ENCODE data around the gene CTDSP1. TPM values are rescaled to one million over a fixed set of nuclear protein-coding genes. Genes with fewer than 3 reads are reported as not detected.

Gene CTDSP1, protein sequence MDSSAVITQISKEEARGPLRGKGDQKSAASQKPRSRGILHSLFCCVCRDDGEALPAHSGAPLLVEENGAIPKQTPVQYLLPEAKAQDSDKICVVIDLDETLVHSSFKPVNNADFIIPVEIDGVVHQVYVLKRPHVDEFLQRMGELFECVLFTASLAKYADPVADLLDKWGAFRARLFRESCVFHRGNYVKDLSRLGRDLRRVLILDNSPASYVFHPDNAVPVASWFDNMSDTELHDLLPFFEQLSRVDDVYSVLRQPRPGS
- 31.9 and 48.1 TPM in 2 replicates for total RNA-seq (2012; rRNA removed)

DNA sequence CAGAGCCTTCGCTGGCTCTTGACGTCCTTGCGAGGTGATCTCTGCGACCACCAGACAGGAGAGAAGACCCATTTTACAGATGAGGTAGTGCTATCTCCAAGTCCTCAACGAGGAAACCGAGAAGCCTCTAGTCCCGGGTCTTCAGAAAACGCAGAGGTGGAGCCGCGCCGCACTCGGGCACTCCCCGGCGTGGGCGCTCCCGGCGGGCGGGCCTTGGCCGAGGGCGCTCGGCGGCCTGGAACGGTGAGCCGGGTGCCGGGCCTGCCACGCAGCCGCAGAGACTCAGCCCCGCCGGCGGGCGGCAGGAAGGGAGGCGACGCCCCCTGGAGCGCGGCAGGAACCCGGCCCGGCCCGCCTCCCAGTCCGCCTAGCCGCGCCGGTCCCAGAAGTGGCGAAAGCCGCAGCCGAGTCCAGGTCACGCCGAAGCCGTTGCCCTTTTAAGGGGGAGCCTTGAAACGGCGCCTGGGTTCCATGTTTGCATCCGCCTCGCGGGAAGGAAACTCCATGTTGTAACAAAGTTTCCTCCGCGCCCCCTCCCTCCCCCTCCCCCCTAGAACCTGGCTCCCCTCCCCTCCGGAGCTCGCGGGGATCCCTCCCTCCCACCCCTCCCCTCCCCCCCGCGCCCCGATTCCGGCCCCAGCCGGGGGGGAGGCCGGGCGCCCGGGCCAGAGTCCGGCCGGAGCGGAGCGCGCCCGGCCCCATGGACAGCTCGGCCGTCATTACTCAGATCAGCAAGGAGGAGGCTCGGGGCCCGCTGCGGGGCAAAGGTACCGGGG, at the start of gene CTDSP1:
Gene CTDSP1, plus strand, starts transcription at position 478 of the 776 bp plus-strand sequence. Its CDS starts 223 bp downstream, at position 701.
- H3K9me3 ChIP-seq (replicated peaks; ENCODE audit: low read length) = no peaks in the 10 kb centered on the region
- H3K4me1 ChIP-seq (ENCODE audit: control insufficient read depth, insufficient read depth, low read length) = peaks cover 44% of the 10 kb centered on the region
- peak within 1 kb of the TSS; percentile 92 for H3K9ac ChIP-seq (ENCODE audit: low read depth, low read length)
- peak within 1 kb of the TSS; percentile 93 for H3K4me2 ChIP-seq (ENCODE audit: low read length)
- H3K27me3 ChIP-seq (ENCODE audit: control insufficient read depth, insufficient read depth, low read length) = no peaks in the 10 kb centered on the region
- H3K36me3 ChIP-seq (ENCODE audit: insufficient read depth, low read length) = peaks cover 31% of the 10 kb centered on the region
- peak within 1 kb of the TSS; percentile 93 for H3K4me3 ChIP-seq (ENCODE audit: low read length)

DNA sequence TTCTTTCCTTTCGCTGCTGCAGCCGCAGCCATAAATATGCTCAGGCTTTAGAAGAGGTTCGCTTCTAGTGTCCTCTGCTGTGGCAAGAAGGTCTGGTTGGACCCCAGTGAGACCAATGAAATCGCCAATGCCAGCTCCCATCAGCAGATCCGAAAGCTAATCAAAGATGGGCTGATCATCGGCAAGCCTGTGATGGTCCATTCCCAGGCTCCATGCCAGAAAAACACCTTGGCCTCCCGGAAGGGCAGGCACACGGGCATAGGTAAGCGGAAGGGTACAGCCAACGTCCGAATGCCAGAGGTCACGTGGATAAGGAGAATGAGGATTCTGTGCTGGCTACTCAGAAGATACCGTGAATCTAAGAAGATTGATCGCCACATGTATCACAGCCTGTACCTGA, 45.6 kb upstream of the CTDSP1 start:
- H3K4me1 ChIP-seq (ENCODE audit: control insufficient read depth, insufficient read depth, low read length) = no peaks in the 10 kb centered on the region
- H3K9ac ChIP-seq (ENCODE audit: low read depth, low read length) = no peak overlapping the region
- no peaks in the 10 kb centered on the region for H3K27me3 ChIP-seq (ENCODE audit: control insufficient read depth, insufficient read depth, low read length)
- no peaks in the 10 kb centered on the region for H3K36me3 ChIP-seq (ENCODE audit: insufficient read depth, low read length)
- H3K4me2 ChIP-seq (ENCODE audit: low read length) = no peak overlapping the region
- H3K4me3 ChIP-seq (ENCODE audit: low read length) = no peak overlapping the region
- H3K9me3 ChIP-seq (replicated peaks; ENCODE audit: low read length) = no peaks in the 10 kb centered on the region

DNA sequence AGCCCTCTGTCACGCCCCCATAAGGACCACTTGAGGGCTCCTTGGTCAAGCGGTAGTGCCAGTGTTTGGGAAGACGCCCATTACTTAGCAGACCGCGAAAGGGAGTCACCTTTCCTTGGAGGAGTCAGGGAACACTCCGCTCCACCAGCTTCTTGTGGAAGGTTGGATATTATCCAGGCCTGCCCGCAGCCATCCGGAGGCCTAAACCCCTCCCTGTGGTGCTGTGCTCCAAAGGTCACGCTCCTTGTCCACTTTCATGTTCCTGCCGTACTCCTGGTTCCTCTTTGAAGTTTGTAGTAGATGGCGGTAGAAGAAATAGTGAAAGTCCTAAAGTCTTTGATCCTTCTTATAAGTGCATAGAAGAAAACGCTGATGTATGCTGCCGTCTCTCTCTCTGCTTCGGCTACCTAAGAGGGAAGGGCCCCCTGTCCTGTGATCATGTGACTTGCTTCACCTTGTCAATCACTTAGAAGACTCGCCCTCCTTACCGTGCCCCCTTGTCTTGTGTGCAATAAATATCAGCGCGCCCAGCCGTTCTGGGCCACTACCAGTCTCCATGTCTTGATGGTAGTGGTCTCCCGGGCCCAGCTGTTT, 44.7 kb upstream of the CTDSP1 start:
- Histone ChIP-seq H3K4me1 (ENCODE audit: control insufficient read depth, insufficient read depth, low read length) (no peaks in the 10 kb centered on the region), H3K4me3 (ENCODE audit: low read length) (no peak overlapping the region), H3K27me3 (ENCODE audit: control insufficient read depth, insufficient read depth, low read length) (no peaks in the 10 kb centered on the region), H3K9me3 (replicated peaks; ENCODE audit: low read length) (no peaks in the 10 kb centered on the region), H3K4me2 (ENCODE audit: low read length) (no peak overlapping the region), H3K36me3 (ENCODE audit: insufficient read depth, low read length) (no peaks in the 10 kb centered on the region), H3K9ac (ENCODE audit: low read depth, low read length) (no peak overlapping the region)

DNA sequence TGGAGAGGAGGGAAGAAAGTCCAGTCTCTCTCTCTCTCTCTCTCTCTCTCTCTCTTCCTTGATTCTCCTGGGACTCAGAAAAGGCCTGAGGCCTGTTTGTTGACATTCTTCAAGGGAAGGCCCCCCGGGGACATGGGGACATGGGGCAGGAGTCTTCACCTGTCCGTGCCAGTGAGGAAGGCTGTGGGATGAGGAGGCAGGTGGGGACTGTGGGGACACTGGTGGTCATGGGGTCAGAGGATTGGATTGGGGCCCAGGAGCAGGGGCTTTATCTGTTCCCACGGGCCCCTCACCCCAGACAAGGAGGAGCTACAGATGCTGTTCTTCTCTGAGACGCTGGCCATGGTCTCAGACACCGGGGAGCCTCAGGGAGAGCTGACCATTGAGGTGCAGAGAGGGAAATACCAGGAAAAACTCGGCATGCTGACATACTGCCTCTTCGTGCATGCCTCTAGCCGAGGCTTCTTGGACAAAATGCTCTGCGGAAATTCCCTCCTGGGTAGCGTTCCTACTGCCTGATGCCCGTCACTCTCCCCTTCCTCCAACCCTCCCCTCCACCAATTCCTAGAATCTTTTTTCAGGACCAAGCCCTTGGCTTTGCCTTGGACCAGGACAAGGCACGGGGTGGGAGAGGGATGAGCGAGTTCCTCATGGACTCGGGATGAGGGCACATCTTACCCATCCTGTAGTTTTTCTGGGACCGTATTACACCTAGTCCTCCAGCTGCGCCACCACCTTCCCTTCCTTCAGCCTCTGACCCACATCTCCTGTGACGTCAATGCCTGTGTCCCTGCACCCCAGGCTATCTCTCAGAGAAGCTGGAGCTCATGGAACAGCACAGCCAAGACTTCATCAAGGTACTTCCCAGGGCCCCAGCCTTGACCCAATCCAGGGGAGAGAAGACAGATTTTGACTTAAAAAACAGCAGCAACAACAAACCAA, 42.2 kb upstream of the CTDSP1 start:
- Histone ChIP-seq H3K4me1 (ENCODE audit: control insufficient read depth, insufficient read depth, low read length) (no peaks in the 10 kb centered on the region), H3K36me3 (ENCODE audit: insufficient read depth, low read length) (no peaks in the 10 kb centered on the region), H3K4me2 (ENCODE audit: low read length) (no peak overlapping the region), H3K9me3 (replicated peaks; ENCODE audit: low read length) (no peaks in the 10 kb centered on the region), H3K4me3 (ENCODE audit: low read length) (no peak overlapping the region), H3K27me3 (ENCODE audit: control insufficient read depth, insufficient read depth, low read length) (no peaks in the 10 kb centered on the region), H3K9ac (ENCODE audit: low read depth, low read length) (no peak overlapping the region)

DNA sequence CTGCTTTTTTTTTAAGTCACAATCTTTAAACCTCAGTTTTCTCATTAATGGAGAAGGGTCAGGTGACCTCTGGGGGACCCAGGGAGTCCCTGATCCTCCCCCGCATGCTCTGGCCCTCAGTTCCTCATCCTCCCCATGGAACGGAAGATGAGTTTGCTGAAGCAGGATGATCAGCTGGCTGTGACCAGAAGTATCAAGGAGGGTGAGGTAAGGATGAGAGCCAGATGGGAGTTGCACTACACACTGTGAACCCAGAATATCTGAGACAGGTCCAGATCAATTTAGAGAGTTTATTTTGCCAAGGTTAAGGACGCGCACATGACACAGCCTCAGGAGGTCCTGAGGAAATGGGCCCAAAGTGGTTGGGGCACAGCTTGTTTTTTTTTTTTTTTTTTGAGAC, 39.2 kb upstream of the CTDSP1 start:
- no peak overlapping the region for H3K9ac ChIP-seq (ENCODE audit: low read depth, low read length)
- H3K4me3 ChIP-seq (ENCODE audit: low read length) = no peak overlapping the region
- H3K27me3 ChIP-seq (ENCODE audit: control insufficient read depth, insufficient read depth, low read length) = peaks cover 10% of the 10 kb centered on the region
- no peaks in the 10 kb centered on the region for H3K4me1 ChIP-seq (ENCODE audit: control insufficient read depth, insufficient read depth, low read length)
- no peaks in the 10 kb centered on the region for H3K9me3 ChIP-seq (replicated peaks; ENCODE audit: low read length)
- H3K4me2 ChIP-seq (ENCODE audit: low read length) = no peak overlapping the region
- no peaks in the 10 kb centered on the region for H3K36me3 ChIP-seq (ENCODE audit: insufficient read depth, low read length)

DNA sequence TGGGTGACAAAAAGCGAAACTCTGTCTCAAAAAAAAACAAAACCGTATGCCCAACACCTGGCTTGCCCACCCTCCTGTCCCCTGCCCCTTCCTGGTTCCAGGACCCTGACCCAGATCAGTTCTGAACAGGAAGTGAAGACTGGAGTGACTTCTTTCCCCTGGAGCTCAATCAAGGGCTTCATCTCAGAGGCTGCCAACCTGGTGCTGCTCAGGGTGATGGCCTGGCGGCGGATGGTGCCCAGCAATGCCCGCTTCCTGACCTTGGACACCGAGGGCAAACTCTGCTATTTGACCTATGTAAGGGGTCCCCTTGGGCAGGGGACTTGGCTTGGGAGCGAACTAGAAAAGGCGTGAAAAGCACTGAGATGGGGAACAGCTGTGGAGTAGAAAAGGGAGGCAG, 37.1 kb upstream of the CTDSP1 start:
- no peak overlapping the region for H3K9ac ChIP-seq (ENCODE audit: low read depth, low read length)
- H3K4me1 ChIP-seq (ENCODE audit: control insufficient read depth, insufficient read depth, low read length) = no peaks in the 10 kb centered on the region
- peaks cover 4% of the 10 kb centered on the region for H3K9me3 ChIP-seq (replicated peaks; ENCODE audit: low read length)
- peaks cover 10% of the 10 kb centered on the region for H3K27me3 ChIP-seq (ENCODE audit: control insufficient read depth, insufficient read depth, low read length)
- no peaks in the 10 kb centered on the region for H3K36me3 ChIP-seq (ENCODE audit: insufficient read depth, low read length)
- H3K4me3 ChIP-seq (ENCODE audit: low read length) = no peak overlapping the region
- H3K4me2 ChIP-seq (ENCODE audit: low read length) = no peak overlapping the region

DNA sequence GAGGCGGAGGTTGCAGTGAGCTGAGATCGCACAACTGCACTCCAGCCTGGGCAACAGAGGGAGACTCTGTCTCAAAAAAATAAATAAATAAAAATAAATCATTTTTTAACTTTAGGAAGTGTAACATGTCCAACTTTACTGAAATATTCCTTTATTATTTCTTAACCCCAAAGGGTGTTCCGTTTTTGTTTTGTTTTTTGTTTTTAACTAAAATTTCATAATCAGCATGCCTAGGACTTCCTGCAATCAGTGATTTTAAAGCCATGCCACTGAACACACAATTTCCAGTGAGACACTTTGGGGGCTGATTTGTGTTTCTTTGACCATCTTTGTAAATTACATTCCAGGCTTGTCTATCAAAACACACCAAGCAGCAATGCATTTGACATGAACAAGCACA, 35.9 kb upstream of the CTDSP1 start:
- no peaks in the 10 kb centered on the region for H3K4me1 ChIP-seq (ENCODE audit: control insufficient read depth, insufficient read depth, low read length)
- H3K9ac ChIP-seq (ENCODE audit: low read depth, low read length) = no peak overlapping the region
- H3K9me3 ChIP-seq (replicated peaks; ENCODE audit: low read length) = peaks cover 4% of the 10 kb centered on the region
- no peak overlapping the region for H3K4me2 ChIP-seq (ENCODE audit: low read length)
- H3K27me3 ChIP-seq (ENCODE audit: control insufficient read depth, insufficient read depth, low read length) = peaks cover 10% of the 10 kb centered on the region
- H3K36me3 ChIP-seq (ENCODE audit: insufficient read depth, low read length) = no peaks in the 10 kb centered on the region
- no peak overlapping the region for H3K4me3 ChIP-seq (ENCODE audit: low read length)

DNA sequence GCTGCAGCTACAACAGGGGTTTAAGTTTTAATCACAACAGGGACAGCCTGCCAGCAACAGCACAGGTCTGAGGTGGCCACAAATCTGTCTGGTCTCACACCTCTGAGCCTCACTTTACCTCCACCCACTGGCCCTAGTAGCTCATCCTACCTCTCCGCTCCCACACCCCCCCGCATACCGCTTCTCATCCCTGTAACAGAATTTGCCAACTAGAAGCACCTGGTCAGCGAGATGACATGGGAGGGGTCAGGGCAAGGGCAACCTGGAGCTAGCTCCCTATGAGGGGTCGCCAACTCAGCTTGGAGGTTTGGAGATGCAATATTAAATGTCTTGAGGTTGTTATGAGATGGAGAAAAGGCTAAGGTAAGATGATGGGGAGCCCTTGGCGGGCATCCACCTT, 35.5 kb upstream of the CTDSP1 start:
- no peak overlapping the region for H3K4me3 ChIP-seq (ENCODE audit: low read length)
- H3K27me3 ChIP-seq (ENCODE audit: control insufficient read depth, insufficient read depth, low read length) = peaks cover 10% of the 10 kb centered on the region
- H3K9me3 ChIP-seq (replicated peaks; ENCODE audit: low read length) = peaks cover 4% of the 10 kb centered on the region
- no peak overlapping the region for H3K9ac ChIP-seq (ENCODE audit: low read depth, low read length)
- H3K4me1 ChIP-seq (ENCODE audit: control insufficient read depth, insufficient read depth, low read length) = no peaks in the 10 kb centered on the region
- H3K36me3 ChIP-seq (ENCODE audit: insufficient read depth, low read length) = no peaks in the 10 kb centered on the region
- H3K4me2 ChIP-seq (ENCODE audit: low read length) = no peak overlapping the region

DNA sequence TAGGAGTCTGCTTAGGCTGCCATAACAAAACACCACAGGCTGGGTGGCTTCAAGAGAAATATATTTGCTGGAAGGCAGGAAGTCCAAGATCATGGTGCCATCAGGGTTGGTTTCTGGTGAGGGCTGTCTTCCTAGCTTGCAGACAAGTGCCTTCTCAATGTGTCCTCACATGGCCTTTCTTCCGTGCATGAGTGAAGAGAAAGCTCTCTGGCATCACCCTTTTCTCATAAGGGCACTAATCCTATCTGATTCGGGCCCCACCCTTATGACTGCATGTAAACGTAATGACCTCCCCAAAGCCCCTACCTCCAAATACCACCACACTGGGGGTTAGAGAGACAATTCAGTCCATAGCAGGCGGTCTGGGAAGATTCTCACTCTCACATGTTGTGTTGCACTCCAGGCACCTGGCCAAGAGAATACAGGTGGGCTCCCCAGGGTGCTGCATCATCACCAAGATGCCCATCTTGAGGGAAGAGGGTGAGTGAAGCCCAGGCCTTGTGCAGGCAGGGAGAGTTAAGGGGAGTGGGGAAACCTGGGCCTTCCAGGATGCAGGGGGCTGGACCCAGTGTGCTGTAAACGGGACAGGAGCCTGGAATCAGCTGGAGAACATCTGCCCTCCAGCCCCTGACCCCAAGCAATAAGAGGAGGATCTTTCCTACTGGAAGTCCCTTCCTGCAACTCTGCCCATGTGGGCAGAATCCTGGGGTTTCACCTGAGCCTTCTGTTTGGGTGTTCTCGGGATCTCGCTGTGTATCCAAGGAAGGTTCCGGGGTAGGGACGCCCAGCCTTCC, 32.9 kb upstream of the CTDSP1 start:
- no peaks in the 10 kb centered on the region for H3K4me1 ChIP-seq (ENCODE audit: control insufficient read depth, insufficient read depth, low read length)
- no peaks in the 10 kb centered on the region for H3K36me3 ChIP-seq (ENCODE audit: insufficient read depth, low read length)
- H3K27me3 ChIP-seq (ENCODE audit: control insufficient read depth, insufficient read depth, low read length) = peaks cover 16% of the 10 kb centered on the region
- no peak overlapping the region for H3K4me3 ChIP-seq (ENCODE audit: low read length)
- H3K9me3 ChIP-seq (replicated peaks; ENCODE audit: low read length) = peaks cover 4% of the 10 kb centered on the region
- H3K9ac ChIP-seq (ENCODE audit: low read depth, low read length) = no peak overlapping the region
- no peak overlapping the region for H3K4me2 ChIP-seq (ENCODE audit: low read length)

DNA sequence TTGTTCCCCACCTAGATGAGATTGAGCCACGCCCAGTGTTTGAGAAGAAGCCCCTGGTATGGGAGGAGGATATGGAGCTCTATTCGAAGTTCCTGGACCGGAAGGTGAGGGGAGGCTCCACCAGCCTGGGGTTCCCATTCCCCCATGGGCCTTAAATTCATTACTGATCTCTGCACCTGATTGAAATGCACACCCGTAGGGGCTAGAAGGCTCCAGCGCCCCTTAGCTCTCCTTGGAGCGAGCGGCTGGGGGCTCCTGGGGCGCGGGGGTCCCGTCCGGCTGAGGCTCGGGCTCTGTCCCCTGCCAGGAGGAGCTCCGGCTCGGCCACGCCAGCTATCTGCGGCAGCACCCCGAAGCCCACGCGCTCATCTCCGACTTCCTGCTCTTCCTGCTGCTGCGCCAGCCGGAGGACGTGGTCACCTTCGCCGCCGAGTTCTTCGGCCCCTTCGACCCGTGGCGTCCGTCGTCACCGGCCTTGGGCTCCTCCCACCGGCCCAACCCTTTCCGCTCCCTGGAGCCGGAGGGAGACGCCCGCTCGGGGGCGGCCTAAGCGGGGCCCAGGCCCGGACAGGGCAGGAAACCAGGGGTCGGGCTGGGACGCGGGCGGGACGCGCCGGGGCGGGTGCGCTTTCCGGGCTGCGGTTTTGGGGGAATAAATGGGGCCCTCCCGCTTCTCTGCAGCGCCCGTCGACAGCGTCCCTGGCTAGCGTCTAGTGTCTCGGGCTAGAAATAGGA, 32.1 kb upstream of the CTDSP1 start:
- H3K36me3 ChIP-seq (ENCODE audit: insufficient read depth, low read length) = no peaks in the 10 kb centered on the region
- no peaks in the 10 kb centered on the region for H3K4me1 ChIP-seq (ENCODE audit: control insufficient read depth, insufficient read depth, low read length)
- H3K4me2 ChIP-seq (ENCODE audit: low read length) = peak overlapping the region; percentile 79
- peak overlapping the region; percentile 67 for H3K4me3 ChIP-seq (ENCODE audit: low read length)
- peaks cover 16% of the 10 kb centered on the region for H3K27me3 ChIP-seq (ENCODE audit: control insufficient read depth, insufficient read depth, low read length)
- H3K9me3 ChIP-seq (replicated peaks; ENCODE audit: low read length) = peaks cover 4% of the 10 kb centered on the region
- H3K9ac ChIP-seq (ENCODE audit: low read depth, low read length) = peak overlapping the region; percentile 70

Data from skeletal muscle satellite cell (primary cell).